Spleen (tissue), 11 donors: Measurements from ENCODE around the gene GPAM. TPM values are rescaled to one million over a fixed set of nuclear protein-coding genes. Genes with fewer than 3 reads are reported as not detected.

Experiments
- DNase-seq: peaks from one replicate; pipeline ENCODE4 v3.0.0-alpha.2; 2020
- H3K27ac ChIP-seq, 8 donors: fragments of 200-600 bp; sonication (generic) in 7 of 8; 1 replicate in 4 of 8; 2 replicates in 4 of 8; pipeline versions ENCODE4 v1.5.0 to v1.8.0; 2016 to 2021; ENCODE audit warnings: inconsistent platforms in 4 of 8, mild to moderate bottlenecking in 4 of 8, moderate library complexity in 1 of 8
- H3K27me3 ChIP-seq, 7 donors: fragments of 200-600 bp; sonication (generic) in 6 of 7; replicated peaks in 1 of 7; 1 replicate in 4 of 7; 2 replicates in 3 of 7; pipeline versions ENCODE4 v1.5.0 to v1.8.0; 2016 to 2021; ENCODE audit warnings: inconsistent platforms in 3 of 7, mild to moderate bottlenecking in 1 of 7
- H3K36me3 ChIP-seq, 6 donors: fragments of 200-600 bp; sonication (generic) in 5 of 6; 1 replicate in 4 of 6; 2 replicates in 2 of 6; pipeline versions ENCODE4 v1.5.0 to v1.8.0; 2016 to 2021; ENCODE audit warnings: inconsistent platforms in 2 of 6
- H3K4me1 ChIP-seq, 6 donors: fragments of 200-600 bp; sonication (generic) in 5 of 6; 1 replicate in 3 of 6; 2 replicates in 3 of 6; pipeline versions ENCODE4 v1.5.0 to v1.8.0; 2016 to 2021; ENCODE audit warnings: inconsistent platforms in 3 of 6
- H3K4me3 ChIP-seq, 8 donors: fragments of 200-600 bp; sonication (generic) in 7 of 8; 1 replicate in 4 of 8; 2 replicates in 4 of 8; pipeline versions ENCODE4 v1.5.0 to v1.8.0; 2016 to 2021; ENCODE audit warnings: inconsistent platforms in 4 of 8, mild to moderate bottlenecking in 4 of 8, moderate library complexity in 2 of 8
- H3K9me3 ChIP-seq, 8 donors: fragments of 200-600 bp; sonication (generic) in 7 of 8; 1 replicate in 4 of 8; 2 replicates in 4 of 8; pipeline versions ENCODE4 v1.5.0 to v1.8.0; 2016 to 2021; ENCODE audit warnings: inconsistent platforms in 4 of 8
- CTCF ChIP-seq, 11 experiments: fragments of 200-600 bp in 7 of 11; fragments of 450-650 bp in 4 of 11; sonication (generic) in 4 of 11; IDR thresholded peaks in 8 of 11; conservative IDR thresholded peaks in 3 of 11; 1 replicate in 7 of 11; 2 replicates in 4 of 11; pipeline versions ENCODE4 v1.4.0 to v1.8.0; 2016 to 2021; ENCODE audit warnings: antibody characterized with exemption in 11 of 11, inconsistent platforms in 4 of 11, mild to moderate bottlenecking in 1 of 11
- POLR2A ChIP-seq, 3 donors: fragments of 450-650 bp; IDR thresholded peaks; one replicate each; pipeline ENCODE4 v1.5.1; 2017; ENCODE audit warnings: antibody characterized with exemption in 3 of 3, mild to moderate bottlenecking in 1 of 3
- POLR2AphosphoS5 ChIP-seq, 3 donors: sonication (generic); formaldehyde crosslinking; IDR thresholded peaks; one replicate each; pipeline ENCODE4 v1.5.1; 2017; ENCODE audit warnings: antibody characterized with exemption in 3 of 3
- WGBS, 5 donors: extraction: QIAGEN DNeasy Blood & Tissue Kit in 3 of 5; methylation state at CpG; one replicate each; pipeline versions ENCODE4 v1.1.5 to v1.1.7; 2013 to 2018; 5-methylcytosine and 5-hydroxymethylcytosine counted together
- intact Hi-C: fragments of 100-400 bp; cut with DNase I; formaldehyde crosslinking; loops from one replicate; pipeline ENCODE4 v1.15.0; 2023; ENCODE audit warnings: low total_unique reads
- polyA plus RNA-seq, 3 donors: library from polyadenylated mRNA; stranded (reverse); fragments of 200-250 nt; gene quantifications; one replicate each; pipeline ENCODE4 v1.2.1, GENCODE V29; 2013
- total RNA-seq, 7 donors: library from RNA; depleted of rRNA in 3 of 7; stranded (reverse); fragments of >200 nt in 3 of 7; fragmentation: NEBNext Ultra II Directional in 4 of 7; extraction: Animal tissue kit (Norgen Biotek cat#: 25700) in 4 of 7; gene quantifications; one replicate each; pipeline versions ENCODE4 v1.1.0 to v1.2.1, GENCODE V29; 2016 to 2021
- donor health status: healthy with polysubstance abuse.
- donor health status: DM: no; HTN: no; CAD: no; lungs with moderate emphysema.
- donor health status: DM: no; HTN: no; CAD: no.
- donor health status: Bipolar disorder and iron deficiency.
- donor health status: healthy.
- donor health status: DM: no; HTN: no; CAD: no.
- donor health status: DM: yes; HTN: yes; CAD: no.

GPAM gene
- total and polyA plus RNA-seq, 10 donors, result 2.6 to 15.0 (median 6.5) TPM

- TF ChIP-seq POLR2A (IDR thresholded peaks at IDR 0.05) (no peak), POLR2AphosphoS5 (IDR thresholded peaks at IDR 0.05) (no peak), CTCF (IDR thresholded peaks at IDR 0.05 in 8 of 11, conservative IDR thresholded peaks at IDR 0.05 in 3 of 11) (no peak)
- intact Hi-C loops, result no loop called here
- Histone ChIP-seq H3K4me3 (no peak overlapping the region), H3K36me3 (no peaks in the 10 kb centered on the region), H3K27ac (no peak overlapping the region), H3K27me3 (peaks cover 0 to 5% (median 0%) of the 10 kb centered on the region in 7 donors), H3K9me3 (peaks cover 0 to 14% (median 4%) of the 10 kb centered on the region in 8 donors), H3K4me1 (no peaks in the 10 kb centered on the region)
- WGBS, 5 donors, result 72 to 86% (median 76%) methylated on average over 2 of the region's 2 CpGs
- no peak for DNase-seq
Measured at GRCh38 chr10:112218960-112219359, 35.4 kb upstream of the GPAM start.

- TF ChIP-seq POLR2AphosphoS5 (IDR thresholded peaks at IDR 0.05) (no peak), POLR2A (IDR thresholded peaks at IDR 0.05) (no peak), CTCF (IDR thresholded peaks at IDR 0.05 in 8 of 11, conservative IDR thresholded peaks at IDR 0.05 in 3 of 11) (no peak)
- Histone ChIP-seq H3K4me3 (no peak overlapping the region), H3K27me3 (peaks cover 0 to 5% (median 0%) of the 10 kb centered on the region in 7 donors), H3K36me3 (no peaks in the 10 kb centered on the region), H3K27ac (no peak overlapping the region), H3K4me1 (no peaks in the 10 kb centered on the region), H3K9me3 (peaks cover 0 to 14% (median 4%) of the 10 kb centered on the region in 8 donors)
- 67 to 82% (median 71%) methylated on average over 4 of the region's 4 CpGs for WGBS, 5 donors
- intact Hi-C loops, result no loop called here
- DNase-seq, result no peak
Measured at GRCh38 chr10:112218036-112218390, 34.4 kb upstream of the GPAM start.

GRCh38 chr10:112217386-112218035 lies 33.9 kb upstream of the GPAM start:
- intact Hi-C loops, result no loop called here
- Histone ChIP-seq H3K36me3 (no peaks in the 10 kb centered on the region), H3K27me3 (peaks cover 0 to 5% (median 0%) of the 10 kb centered on the region in 7 donors), H3K4me3 (no peak overlapping the region), H3K27ac (no peak overlapping the region), H3K4me1 (no peaks in the 10 kb centered on the region), H3K9me3 (peaks cover 0 to 14% (median 4%) of the 10 kb centered on the region in 8 donors)
- no peak for TF ChIP-seq POLR2A (IDR thresholded peaks at IDR 0.05)
- no peak for TF ChIP-seq CTCF (IDR thresholded peaks at IDR 0.05 in 8 of 11, conservative IDR thresholded peaks at IDR 0.05 in 3 of 11)
- no peak for TF ChIP-seq POLR2AphosphoS5 (IDR thresholded peaks at IDR 0.05)
- no peak for DNase-seq
- WGBS, 5 donors, result 43 to 62% (median 55%) methylated on average over 4 of the region's 4 CpGs

GRCh38 chr10:112216966-112217365 lies 33.4 kb upstream of the GPAM start:
- Histone ChIP-seq H3K4me3 (no peak overlapping the region), H3K36me3 (no peaks in the 10 kb centered on the region), H3K27me3 (peaks cover 0 to 5% (median 0%) of the 10 kb centered on the region in 7 donors), H3K27ac (no peak overlapping the region), H3K9me3 (peaks cover 0 to 14% (median 4%) of the 10 kb centered on the region in 8 donors), H3K4me1 (no peaks in the 10 kb centered on the region)
- DNase-seq, result no peak
- intact Hi-C loops, result no loop called here
- TF ChIP-seq POLR2A (IDR thresholded peaks at IDR 0.05) (no peak), POLR2AphosphoS5 (IDR thresholded peaks at IDR 0.05) (no peak), CTCF (IDR thresholded peaks at IDR 0.05 in 8 of 11, conservative IDR thresholded peaks at IDR 0.05 in 3 of 11) (no peak)
- WGBS, 5 donors, result 89 to 91% (median 90%) methylated on average over 5 of the region's 5 CpGs
